ENCODE data around the gene EIF4G3.

- no peak for TF ChIP-seq CTCF (IDR thresholded peaks at IDR 0.05)
- no peak for TF ChIP-seq EZH2 (IDR thresholded peaks at IDR 0.05; ENCODE audit: borderline replicate concordance, insufficient read depth, low read depth, low read length, poor library complexity, severe bottlenecking)
Measured at GRCh38 chr1:20936621-20937020, 240.1 kb downstream of the EIF4G3 start.
